ENCODE results near the gene CARMIL1. TPM values are rescaled to one million over a fixed set of nuclear protein-coding genes. Genes with fewer than 3 reads are reported as not detected.

Gene CARMIL1
- total RNA-seq, 1 experiment from 2014 or later = 23.6 TPM

- H3K4me1 ChIP-seq (ENCODE audit: insufficient read depth, low read length) = no peaks in the 10 kb centered on the region
- H4K5ac ChIP-seq (ENCODE audit: insufficient read length, low read depth, low read length) = no peak overlapping the region
- no CpG with 5 or more reads among the region's 3 CpGs for WGBS (ENCODE audit: extremely low coverage, insufficient read length, low lambda C conversion rate)
- no peaks in the 10 kb centered on the region for H3K9me3 ChIP-seq (ENCODE audit: control insufficient read depth, low read depth, low read length)
- H3K9ac ChIP-seq (ENCODE audit: extremely low read depth, insufficient read length, low read length) = no peak overlapping the region
- no peaks in the 10 kb centered on the region for H3K27me3 ChIP-seq (ENCODE audit: insufficient read depth, low read length)
- H2AK5ac ChIP-seq (ENCODE audit: insufficient read length, low read length) = no peak overlapping the region
- Mint-ChIP-seq H3K4me1 (peaks cover 4 to 8% of the 10 kb centered on the region in 2 experiments; a peak in 3 of 4 replicates), H3K27ac (no peak overlapping the region), H3K27me3 (ENCODE audit: low read depth) (no peaks in the 10 kb centered on the region), H3K36me3 (ENCODE audit: insufficient read depth in 1 of 3, low read depth in 3 of 3) (peaks cover 5 to 28% (median 23%) of the 10 kb centered on the region in 3 experiments; a peak in 6 of 7 replicates), H3K4me3 (no peak overlapping the region), H3K9me3 (no peaks in the 10 kb centered on the region)
- no peak overlapping the region for H4K91ac ChIP-seq (ENCODE audit: insufficient read length, low read depth, low read length)
- no peaks in the 10 kb centered on the region for H3K79me1 ChIP-seq (ENCODE audit: insufficient read depth, low read depth, low read length, poor library complexity, severe bottlenecking)
- H2AFZ ChIP-seq (ENCODE audit: low read length) = no peak overlapping the region
- H3K27ac ChIP-seq (ENCODE audit: insufficient read length, low read depth, low read length) = no peak overlapping the region
- no peak overlapping the region for H3K56ac ChIP-seq (ENCODE audit: insufficient read length, low read depth, low read length)
- no peak overlapping the region for H2BK5ac ChIP-seq (ENCODE audit: insufficient read length, low read length)
- TF ChIP-seq, protein P1, sequence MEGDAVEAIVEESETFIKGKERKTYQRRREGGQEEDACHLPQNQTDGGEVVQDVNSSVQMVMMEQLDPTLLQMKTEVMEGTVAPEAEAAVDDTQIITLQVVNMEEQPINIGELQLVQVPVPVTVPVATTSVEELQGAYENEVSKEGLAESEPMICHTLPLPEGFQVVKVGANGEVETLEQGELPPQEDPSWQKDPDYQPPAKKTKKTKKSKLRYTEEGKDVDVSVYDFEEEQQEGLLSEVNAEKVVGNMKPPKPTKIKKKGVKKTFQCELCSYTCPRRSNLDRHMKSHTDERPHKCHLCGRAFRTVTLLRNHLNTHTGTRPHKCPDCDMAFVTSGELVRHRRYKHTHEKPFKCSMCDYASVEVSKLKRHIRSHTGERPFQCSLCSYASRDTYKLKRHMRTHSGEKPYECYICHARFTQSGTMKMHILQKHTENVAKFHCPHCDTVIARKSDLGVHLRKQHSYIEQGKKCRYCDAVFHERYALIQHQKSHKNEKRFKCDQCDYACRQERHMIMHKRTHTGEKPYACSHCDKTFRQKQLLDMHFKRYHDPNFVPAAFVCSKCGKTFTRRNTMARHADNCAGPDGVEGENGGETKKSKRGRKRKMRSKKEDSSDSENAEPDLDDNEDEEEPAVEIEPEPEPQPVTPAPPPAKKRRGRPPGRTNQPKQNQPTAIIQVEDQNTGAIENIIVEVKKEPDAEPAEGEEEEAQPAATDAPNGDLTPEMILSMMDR (conservative IDR thresholded peaks at IDR 0.05) = no peak
- H3K23ac ChIP-seq (ENCODE audit: insufficient read length, low read depth, low read length) = no peak overlapping the region
- no peak overlapping the region for H2BK12ac ChIP-seq (ENCODE audit: insufficient read length, low read depth, low read length)
- H2BK120ac ChIP-seq (ENCODE audit: low read depth, low read length, poor library complexity, severe bottlenecking) = no peak overlapping the region
- H3K23me2 ChIP-seq (ENCODE audit: insufficient read length, low read depth, low read length, poor library complexity, severe bottlenecking) = no peaks in the 10 kb centered on the region
- no peak overlapping the region for H2BK20ac ChIP-seq (ENCODE audit: low read depth, low read length, poor library complexity, severe bottlenecking)
- H3K4ac ChIP-seq (ENCODE audit: low read depth, low read length) = no peak overlapping the region
- no peak overlapping the region for H2BK15ac ChIP-seq (ENCODE audit: low read depth, low read length)
- no peak overlapping the region for H4K8ac ChIP-seq (replicated peaks; ENCODE audit: insufficient read length, low read depth, low read length)
- no peak for DNase-seq
- no peak overlapping the region for H3K18ac ChIP-seq (ENCODE audit: insufficient read length, low read depth, low read length)
- no peaks in the 10 kb centered on the region for H3K79me2 ChIP-seq (ENCODE audit: insufficient read depth, low read length)
- H3T11ph ChIP-seq (ENCODE audit: low read length) = no peak overlapping the region
- no peaks in the 10 kb centered on the region for H4K20me1 ChIP-seq (ENCODE audit: control insufficient read depth, insufficient read depth, insufficient read length)
- H3K4me2 ChIP-seq (ENCODE audit: insufficient read depth, insufficient read length, low read length) = no peak overlapping the region
- H3K14ac ChIP-seq (ENCODE audit: insufficient read depth, low read length) = no peak overlapping the region
These were observed 194.3 kb downstream of the CARMIL1 start for GRCh38 chr6:25473447-25473846.

Data from H9 (cell line).